ENCODE data around the gene PRKACB. TPM values are rescaled to one million over a fixed set of nuclear protein-coding genes. Genes with fewer than 3 reads are reported as not detected.

Gene PRKACB
- total and polyA plus RNA-seq, 10 of the 15 experiments (the other 5 are each of a cell fraction or from before 2014, with no cell fraction given): 3.1 to 9.0 (median 7.1) TPM; not detected in 1

GRCh38 chr1:84110629-84111028 is 33.4 kb upstream of the PRKACB start:
- in situ Hi-C loops (cut with MboI) (no loop called here), intact Hi-C loops (cut with micrococcal nuclease; ENCODE audit: unreplicated experiment) (no loop called here)
- FAIRE-seq: no peak
- H2AFZ ChIP-seq (ENCODE audit: control insufficient read depth, low read depth, low read length): no peak overlapping the region
- H3K27ac ChIP-seq (ENCODE audit: control insufficient read depth, insufficient read depth): no peak overlapping the region
- no peaks in the 10 kb centered on the region for H3K4me1 ChIP-seq (ENCODE audit: control insufficient read depth, insufficient read depth, low read length)
- H3K4me2 ChIP-seq (ENCODE audit: control insufficient read depth, insufficient read depth): no peak overlapping the region
- no peaks in the 10 kb centered on the region for H3K27me3 ChIP-seq (replicated peaks in 1 of 2; ENCODE audit: control insufficient read depth in 2 of 2, insufficient read depth in 2 of 2, low read length in 1 of 2)
- no TSS peak for BruUV-seq (replicated peaks)
- H3K79me2 ChIP-seq (ENCODE audit: control insufficient read depth, insufficient read depth, low read length): no peaks in the 10 kb centered on the region
- ChIA-PET SMC1A (ENCODE audit: uncharacterized antibody, unreplicated experiment) (no interaction called here), CTCF (interaction anchor here (0.8 kb wide), 1 partner anchor 12 kb away, joined by 3 read pairs; no protein-coding TSS in a partner anchor), POLR2A (no interaction called here), RAD21 (ENCODE audit: unreplicated experiment) (no interaction called here)
- no peak for TF ChIP-seq RELA (IDR thresholded peaks at IDR 0.05; ENCODE audit: borderline replicate concordance, partially characterized antibody)
- no peak for TF ChIP-seq SIN3A (IDR thresholded peaks at IDR 0.05; ENCODE audit: low read depth, low read length)
- TF ChIP-seq SP1 (IDR thresholded peaks at IDR 0.05; ENCODE audit: low read depth, low read length): no peak
- no peak for TF ChIP-seq RFX5 (IDR thresholded peaks at IDR 0.05; ENCODE audit: low read depth, low read length)
- no peak for TF ChIP-seq ATF2 (IDR thresholded peaks at IDR 0.05; ENCODE audit: low read length)
- no peak for TF ChIP-seq BACH1 (IDR thresholded peaks at IDR 0.05; ENCODE audit: borderline replicate concordance)
- H3K9ac ChIP-seq (ENCODE audit: control insufficient read depth, insufficient read depth, low read length): no peak overlapping the region
- H3K36me3 ChIP-seq (ENCODE audit: control insufficient read depth in 2 of 2, insufficient read depth in 2 of 2, low read length in 1 of 2): no peaks in the 10 kb centered on the region
- DNase-seq (ENCODE audit: low read depth, low spot score): no peak
- no peaks in the 10 kb centered on the region for H4K20me1 ChIP-seq (ENCODE audit: control insufficient read depth, insufficient read depth)
- H3K9me3 ChIP-seq (replicated peaks; ENCODE audit: control insufficient read depth, insufficient read depth, low read length): peaks cover 2% of the 10 kb centered on the region; the same call in 1 of the 3 replicates
- no peak for ATAC-seq
- WGBS (ENCODE audit: insufficient coverage, insufficient replicate concordance, low lambda C conversion rate, missing lambda C conversion rate): 100% methylated on average over 1 of the region's 1 CpG
- H3K4me3 ChIP-seq: no peak overlapping the region

DNA sequence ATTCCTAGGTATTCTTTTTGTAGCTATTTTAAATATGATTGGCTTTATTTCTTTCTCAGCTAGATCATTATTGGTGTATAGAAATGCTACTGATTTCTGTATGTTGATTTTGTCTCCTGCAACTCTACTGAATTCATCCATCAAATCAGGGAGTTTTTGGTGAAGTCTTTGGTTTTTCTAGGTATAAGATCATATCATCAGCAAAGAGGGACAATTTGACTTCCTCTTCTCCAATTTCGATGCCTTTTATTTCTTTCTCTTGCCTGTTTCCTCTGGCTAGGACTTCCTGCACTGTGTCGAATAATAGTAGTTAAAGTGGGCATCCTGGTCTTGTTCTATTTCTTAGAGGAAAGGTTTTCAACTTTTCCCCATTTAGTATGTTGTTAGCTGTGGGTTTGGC is 27.5 kb upstream of the PRKACB start:
- in situ Hi-C loops (cut with MboI): no loop called here
- Histone ChIP-seq H3K36me3 (ENCODE audit: control insufficient read depth in 2 of 2, insufficient read depth in 2 of 2, low read length in 1 of 2) (no peaks in the 10 kb centered on the region; a peak in 1 of 4 replicates), H3K79me2 (ENCODE audit: control insufficient read depth, insufficient read depth, low read length) (no peaks in the 10 kb centered on the region), H2AFZ (ENCODE audit: control insufficient read depth, low read depth, low read length) (no peak overlapping the region), H3K27ac (ENCODE audit: control insufficient read depth, insufficient read depth) (no peak overlapping the region), H3K4me1 (ENCODE audit: control insufficient read depth, insufficient read depth, low read length) (no peaks in the 10 kb centered on the region), H3K4me2 (ENCODE audit: control insufficient read depth, insufficient read depth) (no peak overlapping the region), H4K20me1 (ENCODE audit: control insufficient read depth, insufficient read depth) (no peaks in the 10 kb centered on the region), H3K27me3 (replicated peaks in 1 of 2; ENCODE audit: control insufficient read depth in 2 of 2, insufficient read depth in 2 of 2, low read length in 1 of 2) (no peaks in the 10 kb centered on the region), H3K9me3 (replicated peaks; ENCODE audit: control insufficient read depth, insufficient read depth, low read length) (no peaks in the 10 kb centered on the region), H3K9ac (ENCODE audit: control insufficient read depth, insufficient read depth, low read length) (no peak overlapping the region), H3K4me3 (no peak overlapping the region)
- RAD21 ChIA-PET (ENCODE audit: unreplicated experiment): interaction anchor here (1.0 kb wide), 1 partner anchor 316 kb away, joined by 3 read pairs; no protein-coding TSS in a partner anchor
- ATAC-seq (no peak), DNase-seq (ENCODE audit: low read depth, low spot score) (no peak), FAIRE-seq (no peak)
- intact Hi-C loops (cut with micrococcal nuclease; ENCODE audit: unreplicated experiment): no loop called here
- BruUV-seq (replicated peaks): no TSS peak
- SMC1A ChIA-PET (ENCODE audit: uncharacterized antibody, unreplicated experiment): no interaction called here
- POLR2A ChIA-PET: no interaction called here
- CTCF ChIA-PET: interaction anchor here (0.6 kb wide), 1 partner anchor 16 kb away, joined by 3 read pairs; no protein-coding TSS in a partner anchor
- 3% methylated on average over 2 of the region's 2 CpGs for WGBS (ENCODE audit: insufficient coverage, insufficient replicate concordance, low lambda C conversion rate, missing lambda C conversion rate)
- TF ChIP-seq, protein P1, sequence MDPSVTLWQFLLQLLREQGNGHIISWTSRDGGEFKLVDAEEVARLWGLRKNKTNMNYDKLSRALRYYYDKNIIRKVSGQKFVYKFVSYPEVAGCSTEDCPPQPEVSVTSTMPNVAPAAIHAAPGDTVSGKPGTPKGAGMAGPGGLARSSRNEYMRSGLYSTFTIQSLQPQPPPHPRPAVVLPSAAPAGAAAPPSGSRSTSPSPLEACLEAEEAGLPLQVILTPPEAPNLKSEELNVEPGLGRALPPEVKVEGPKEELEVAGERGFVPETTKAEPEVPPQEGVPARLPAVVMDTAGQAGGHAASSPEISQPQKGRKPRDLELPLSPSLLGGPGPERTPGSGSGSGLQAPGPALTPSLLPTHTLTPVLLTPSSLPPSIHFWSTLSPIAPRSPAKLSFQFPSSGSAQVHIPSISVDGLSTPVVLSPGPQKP (IDR thresholded peaks at IDR 0.05; ENCODE audit: low read depth, low read length): no peak
- TF ChIP-seq BACH1 (IDR thresholded peaks at IDR 0.05; ENCODE audit: borderline replicate concordance) (no peak), PAX5 (IDR thresholded peaks at IDR 0.05; ENCODE audit: borderline replicate concordance, low read depth, low read length) (no peak), MTA2 (IDR thresholded peaks at IDR 0.05; ENCODE audit: low read depth) (no peak), POLR2AphosphoS2 (IDR thresholded peaks at IDR 0.05; ENCODE audit: low read depth, low read length) (no peak), NFXL1 (IDR thresholded peaks at IDR 0.05; ENCODE audit: borderline replicate concordance) (no peak), CEBPZ (IDR thresholded peaks at IDR 0.05; ENCODE audit: low read depth, low read length) (no peak), EED (IDR thresholded peaks at IDR 0.05; ENCODE audit: low read depth) (no peak)
